ENCODE measurements around the gene REXO1. TPM values are rescaled to one million over a fixed set of nuclear protein-coding genes. Genes with fewer than 3 reads are reported as not detected.
A peak's percentile ranks its signal among the peaks of the same experiment; 100 is the strongest.

REXO1 gene
- total RNA-seq, 1 experiment from 2014 or later, result 52.1 TPM

GRCh38 chr19:1854542-1855039 lies 6.3 kb upstream of the REXO1 start:
- intact Hi-C loops (cut with micrococcal nuclease; ENCODE audit: unreplicated experiment), result no loop called here
- BruUV-seq (replicated peaks), result no TSS peak
- in situ Hi-C loops (cut with HindIII; ENCODE audit: low pct_unique_long_range_greater_than_20kb, low sequenced_read_pairs), result no loop called here
- Histone ChIP-seq H3K27me3 (ENCODE audit: control insufficient read depth, insufficient read depth, low read length) (no peaks in the 10 kb centered on the region), H3K27ac (ENCODE audit: low read length) (peak overlapping the region; percentile 92), H3K36me3 (ENCODE audit: control insufficient read depth, insufficient read depth, low read length) (no peaks in the 10 kb centered on the region), H3K4me1 (ENCODE audit: control insufficient read depth, insufficient read depth, low read length) (peaks cover 48% of the 10 kb centered on the region), H3K4me3 (ENCODE audit: low read depth in 2 of 2, low read length in 2 of 2) (peak overlapping the region; percentile 27 to 48), H3K9me3 (ENCODE audit: control insufficient read depth, insufficient read depth, low read depth, low read length) (no peaks in the 10 kb centered on the region)
- ChIA-PET POLR2A (no interaction called here), CTCF (interaction anchor here (0.6 kb wide), 5 partner anchors 17 to 320 kb away, joined by 3 to 6 read pairs (median 3); no protein-coding TSS in a partner anchor)
- DNase-seq (ENCODE audit: low read depth, low spot score), result no peak
- TF ChIP-seq SIN3A (IDR thresholded peaks at IDR 0.05; ENCODE audit: borderline replicate concordance, insufficient read depth, low read depth, low read length) (no peak), POLR2AphosphoS5 (IDR thresholded peaks at IDR 0.05; ENCODE audit: low read depth, low read length) (no peak), TCF7L2 (IDR thresholded peaks at IDR 0.05; ENCODE audit: low read depth, low read length) (no peak), REST (IDR thresholded peaks at IDR 0.05; ENCODE audit: insufficient read depth in 1 of 2, low read depth in 2 of 2, low read length in 1 of 2) (no peak), CTCF (IDR thresholded peaks at IDR 0.05) (no peak)
- ATAC-seq, result 0 out of 2 replicates have a peak, but pooled peaks have one; percentile 2

- no TSS peak for BruUV-seq (replicated peaks)
- H3K27me3 ChIP-seq (ENCODE audit: control insufficient read depth, insufficient read depth, low read length), result no peaks in the 10 kb centered on the region
- ATAC-seq (no peak), DNase-seq (ENCODE audit: low read depth, low spot score) (no peak)
- ChIA-PET POLR2A (no interaction called here), CTCF (interaction anchor here (0.6 kb wide), 1 partner anchor 37 kb away, joined by 6 read pairs; no protein-coding TSS in a partner anchor)
- in situ Hi-C loops (cut with HindIII; ENCODE audit: low pct_unique_long_range_greater_than_20kb, low sequenced_read_pairs), result no loop called here
- H3K27ac ChIP-seq (ENCODE audit: low read length), result peak overlapping the region; percentile 92
- intact Hi-C loops (cut with micrococcal nuclease; ENCODE audit: unreplicated experiment), result no loop called here
- H3K4me3 ChIP-seq (ENCODE audit: low read depth in 2 of 2, low read length in 2 of 2), result peak overlapping the region; percentile 27 to 48
- no peaks in the 10 kb centered on the region for H3K9me3 ChIP-seq (ENCODE audit: control insufficient read depth, insufficient read depth, low read depth, low read length)
- peaks cover 47% of the 10 kb centered on the region for H3K4me1 ChIP-seq (ENCODE audit: control insufficient read depth, insufficient read depth, low read length)
- H3K36me3 ChIP-seq (ENCODE audit: control insufficient read depth, insufficient read depth, low read length), result no peaks in the 10 kb centered on the region
- TF ChIP-seq SIN3A (IDR thresholded peaks at IDR 0.05; ENCODE audit: borderline replicate concordance, insufficient read depth, low read depth, low read length), result no peak
- no peak for TF ChIP-seq CTCF (IDR thresholded peaks at IDR 0.05)
- no peak for TF ChIP-seq POLR2AphosphoS5 (IDR thresholded peaks at IDR 0.05; ENCODE audit: low read depth, low read length)
- TF ChIP-seq REST (IDR thresholded peaks at IDR 0.05; ENCODE audit: insufficient read depth in 1 of 2, low read depth in 2 of 2, low read length in 1 of 2), result no peak
- TF ChIP-seq TCF7L2 (IDR thresholded peaks at IDR 0.05; ENCODE audit: low read depth, low read length), result no peak
Measured at GRCh38 chr19:1854039-1854541, 5.8 kb upstream of the REXO1 start.

All from Panc1 (cell line).